Adrenal gland (tissue), 5 donors: ENCODE results near the gene LRRC59.

Experiments used
- POLR2A ChIP-seq, 2 donors: fragments of 450-650 bp; IDR thresholded peaks; one replicate each; pipeline ENCODE4 v1.6.1; 2017; ENCODE audit warnings: antibody characterized with exemption in 2 of 2, mild to moderate bottlenecking in 2 of 2, moderate library complexity in 1 of 2
- TF ChIP-seq, protein P1 (sequence below), 6 experiments: fragments of 450-650 bp in 4 of 6; fragments of 200-600 bp in 2 of 6; sonication (generic) in 1 of 6; IDR thresholded peaks; 1 replicate in 5 of 6; 2 replicates in 1 of 6; pipeline versions ENCODE4 v1.5.1 to v1.8.0; 2016 to 2021; ENCODE audit warnings: antibody characterized with exemption in 6 of 6, mild to moderate bottlenecking in 2 of 6, moderate library complexity in 1 of 6
- donor health status: DM: no; HTN: no; CAD: no.

DNA sequence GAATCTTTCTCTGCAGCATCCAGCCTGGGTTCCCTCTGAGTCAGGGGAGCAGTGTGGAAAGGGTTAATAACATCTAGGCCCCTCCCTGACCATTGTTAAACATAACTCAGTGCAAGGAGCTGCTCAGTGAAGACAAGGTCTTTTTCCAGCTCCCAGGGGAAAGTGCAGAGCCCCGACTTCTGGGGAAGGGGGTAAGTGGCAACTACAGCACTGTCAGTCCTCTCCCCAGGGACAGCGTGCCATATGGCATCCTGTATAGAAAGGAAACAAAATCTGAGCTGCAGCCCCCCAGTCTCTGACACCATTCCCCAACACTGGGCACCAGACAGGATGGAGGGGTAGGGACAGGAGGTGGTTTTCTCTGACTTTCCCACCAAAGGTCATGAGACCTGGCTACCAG, 32.2 kb downstream of the LRRC59 start:
- TF ChIP-seq, protein P1, sequence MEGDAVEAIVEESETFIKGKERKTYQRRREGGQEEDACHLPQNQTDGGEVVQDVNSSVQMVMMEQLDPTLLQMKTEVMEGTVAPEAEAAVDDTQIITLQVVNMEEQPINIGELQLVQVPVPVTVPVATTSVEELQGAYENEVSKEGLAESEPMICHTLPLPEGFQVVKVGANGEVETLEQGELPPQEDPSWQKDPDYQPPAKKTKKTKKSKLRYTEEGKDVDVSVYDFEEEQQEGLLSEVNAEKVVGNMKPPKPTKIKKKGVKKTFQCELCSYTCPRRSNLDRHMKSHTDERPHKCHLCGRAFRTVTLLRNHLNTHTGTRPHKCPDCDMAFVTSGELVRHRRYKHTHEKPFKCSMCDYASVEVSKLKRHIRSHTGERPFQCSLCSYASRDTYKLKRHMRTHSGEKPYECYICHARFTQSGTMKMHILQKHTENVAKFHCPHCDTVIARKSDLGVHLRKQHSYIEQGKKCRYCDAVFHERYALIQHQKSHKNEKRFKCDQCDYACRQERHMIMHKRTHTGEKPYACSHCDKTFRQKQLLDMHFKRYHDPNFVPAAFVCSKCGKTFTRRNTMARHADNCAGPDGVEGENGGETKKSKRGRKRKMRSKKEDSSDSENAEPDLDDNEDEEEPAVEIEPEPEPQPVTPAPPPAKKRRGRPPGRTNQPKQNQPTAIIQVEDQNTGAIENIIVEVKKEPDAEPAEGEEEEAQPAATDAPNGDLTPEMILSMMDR (IDR thresholded peaks at IDR 0.05): no peak
- TF ChIP-seq POLR2A (IDR thresholded peaks at IDR 0.05): no peak
